ENCODE measurements around the gene WDR93. TPM values are rescaled to one million over a fixed set of nuclear protein-coding genes. Genes with fewer than 3 reads are reported as not detected.

The WDR93 gene
- polyA plus RNA-seq, 2 of the 4 experiments (the other 2 are of a cell fraction): 0.10 to 0.26 TPM

- TF ChIP-seq NFE2L2 (conservative IDR thresholded peaks at IDR 0.05; ENCODE audit: low read length) (no peak), RFX5 (IDR thresholded peaks at IDR 0.05) (no peak), RARB (CRISPR knock-in tag; IDR thresholded peaks at IDR 0.05) (no peak), HMGXB4 (CRISPR knock-in tag; IDR thresholded peaks at IDR 0.05; ENCODE audit: borderline replicate concordance) (no peak), USF2 (IDR thresholded peaks at IDR 0.05) (no peak), MAZ (IDR thresholded peaks at IDR 0.05; ENCODE audit: borderline replicate concordance, low read depth, low read length) (no peak), NR3C1 (IDR thresholded peaks at IDR 0.05) (no peak), JUNB (IDR thresholded peaks at IDR 0.05) (no peak), EHF (CRISPR knock-in tag; IDR thresholded peaks at IDR 0.05) (no peak), SMC3 (IDR thresholded peaks at IDR 0.05) (no peak), RAD21 (conservative IDR thresholded peaks at IDR 0.05 in 1 of 2, IDR thresholded peaks at IDR 0.05 in 1 of 2) (no peak), MAX (IDR thresholded peaks at IDR 0.05) (peak; percentile 71; the same call in 1 of the 2 replicates), MAFK (IDR thresholded peaks at IDR 0.05; ENCODE audit: partially characterized antibody) (no peak), PHF8 (IDR thresholded peaks at IDR 0.05; ENCODE audit: borderline replicate concordance, low read depth) (no peak), CEBPB (IDR thresholded peaks at IDR 0.05) (no peak), RCOR1 (IDR thresholded peaks at IDR 0.05; ENCODE audit: low read depth, low read length) (no peak), HOXA7 (CRISPR knock-in tag; IDR thresholded peaks at IDR 0.05) (no peak), FOSL2 (IDR thresholded peaks at IDR 0.05) (no peak), FOSL2 (CRISPR knock-in tag; IDR thresholded peaks at IDR 0.05) (no peak), JUN (IDR thresholded peaks at IDR 0.05) (peak in 1 of 2 experiments; percentile 25; a peak in 1 of 5 replicates), HES2 (IDR thresholded peaks at IDR 0.05) (no peak), CHD4 (IDR thresholded peaks at IDR 0.05; ENCODE audit: borderline replicate concordance) (no peak), BCL3 (IDR thresholded peaks at IDR 0.05) (no peak), FOXS1 (CRISPR knock-in tag; IDR thresholded peaks at IDR 0.05) (no peak), MYC (IDR thresholded peaks at IDR 0.05; ENCODE audit: borderline replicate concordance, low read length) (no peak), FOSB (CRISPR knock-in tag; IDR thresholded peaks at IDR 0.05) (no peak), EHMT2 (IDR thresholded peaks at IDR 0.05; ENCODE audit: low read depth) (no peak), CBX2 (IDR thresholded peaks at IDR 0.05; ENCODE audit: borderline replicate concordance, low read depth) (no peak), KDM1A (IDR thresholded peaks at IDR 0.05; ENCODE audit: low read depth) (no peak), TFCP2L1 (CRISPR knock-in tag; IDR thresholded peaks at IDR 0.05) (no peak), ZFP36 (IDR thresholded peaks at IDR 0.05; ENCODE audit: borderline replicate concordance, partially characterized antibody) (no peak), NPAS2 (CRISPR knock-in tag; IDR thresholded peaks at IDR 0.05; ENCODE audit: borderline replicate concordance) (no peak)
- TF ChIP-seq, protein P1, sequence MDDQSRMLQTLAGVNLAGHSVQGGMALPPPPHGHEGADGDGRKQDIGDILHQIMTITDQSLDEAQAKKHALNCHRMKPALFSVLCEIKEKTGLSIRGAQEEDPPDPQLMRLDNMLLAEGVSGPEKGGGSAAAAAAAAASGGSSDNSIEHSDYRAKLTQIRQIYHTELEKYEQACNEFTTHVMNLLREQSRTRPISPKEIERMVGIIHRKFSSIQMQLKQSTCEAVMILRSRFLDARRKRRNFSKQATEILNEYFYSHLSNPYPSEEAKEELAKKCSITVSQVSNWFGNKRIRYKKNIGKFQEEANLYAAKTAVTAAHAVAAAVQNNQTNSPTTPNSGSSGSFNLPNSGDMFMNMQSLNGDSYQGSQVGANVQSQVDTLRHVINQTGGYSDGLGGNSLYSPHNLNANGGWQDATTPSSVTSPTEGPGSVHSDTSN (IDR thresholded peaks at IDR 0.05): no peak
- TF ChIP-seq, protein P2, sequence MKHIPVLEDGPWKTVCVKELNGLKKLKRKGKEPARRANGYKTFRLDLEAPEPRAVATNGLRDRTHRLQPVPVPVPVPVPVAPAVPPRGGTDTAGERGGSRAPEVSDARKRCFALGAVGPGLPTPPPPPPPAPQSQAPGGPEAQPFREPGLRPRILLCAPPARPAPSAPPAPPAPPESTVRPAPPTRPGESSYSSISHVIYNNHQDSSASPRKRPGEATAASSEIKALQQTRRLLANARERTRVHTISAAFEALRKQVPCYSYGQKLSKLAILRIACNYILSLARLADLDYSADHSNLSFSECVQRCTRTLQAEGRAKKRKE (CRISPR knock-in tag; IDR thresholded peaks at IDR 0.05; ENCODE audit: low read depth): no peak
- TF ChIP-seq, protein P3, sequence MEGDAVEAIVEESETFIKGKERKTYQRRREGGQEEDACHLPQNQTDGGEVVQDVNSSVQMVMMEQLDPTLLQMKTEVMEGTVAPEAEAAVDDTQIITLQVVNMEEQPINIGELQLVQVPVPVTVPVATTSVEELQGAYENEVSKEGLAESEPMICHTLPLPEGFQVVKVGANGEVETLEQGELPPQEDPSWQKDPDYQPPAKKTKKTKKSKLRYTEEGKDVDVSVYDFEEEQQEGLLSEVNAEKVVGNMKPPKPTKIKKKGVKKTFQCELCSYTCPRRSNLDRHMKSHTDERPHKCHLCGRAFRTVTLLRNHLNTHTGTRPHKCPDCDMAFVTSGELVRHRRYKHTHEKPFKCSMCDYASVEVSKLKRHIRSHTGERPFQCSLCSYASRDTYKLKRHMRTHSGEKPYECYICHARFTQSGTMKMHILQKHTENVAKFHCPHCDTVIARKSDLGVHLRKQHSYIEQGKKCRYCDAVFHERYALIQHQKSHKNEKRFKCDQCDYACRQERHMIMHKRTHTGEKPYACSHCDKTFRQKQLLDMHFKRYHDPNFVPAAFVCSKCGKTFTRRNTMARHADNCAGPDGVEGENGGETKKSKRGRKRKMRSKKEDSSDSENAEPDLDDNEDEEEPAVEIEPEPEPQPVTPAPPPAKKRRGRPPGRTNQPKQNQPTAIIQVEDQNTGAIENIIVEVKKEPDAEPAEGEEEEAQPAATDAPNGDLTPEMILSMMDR (IDR thresholded peaks at IDR 0.05): no peak
Measured at GRCh38 chr15:89654847-89655805, 35.5 kb upstream of the WDR93 start, which contains the start of gene KIF7 (continued).

Measured in A549 (cell line).